Measurements from ENCODE around the gene CDK5RAP3. TPM values are rescaled to one million over a fixed set of nuclear protein-coding genes. Genes with fewer than 3 reads are reported as not detected.
A peak's percentile ranks its signal among the peaks of the same experiment; 100 is the strongest.

Gene CDK5RAP3
- total RNA-seq, 1 experiment from 2014 or later, result 149 TPM

DNA sequence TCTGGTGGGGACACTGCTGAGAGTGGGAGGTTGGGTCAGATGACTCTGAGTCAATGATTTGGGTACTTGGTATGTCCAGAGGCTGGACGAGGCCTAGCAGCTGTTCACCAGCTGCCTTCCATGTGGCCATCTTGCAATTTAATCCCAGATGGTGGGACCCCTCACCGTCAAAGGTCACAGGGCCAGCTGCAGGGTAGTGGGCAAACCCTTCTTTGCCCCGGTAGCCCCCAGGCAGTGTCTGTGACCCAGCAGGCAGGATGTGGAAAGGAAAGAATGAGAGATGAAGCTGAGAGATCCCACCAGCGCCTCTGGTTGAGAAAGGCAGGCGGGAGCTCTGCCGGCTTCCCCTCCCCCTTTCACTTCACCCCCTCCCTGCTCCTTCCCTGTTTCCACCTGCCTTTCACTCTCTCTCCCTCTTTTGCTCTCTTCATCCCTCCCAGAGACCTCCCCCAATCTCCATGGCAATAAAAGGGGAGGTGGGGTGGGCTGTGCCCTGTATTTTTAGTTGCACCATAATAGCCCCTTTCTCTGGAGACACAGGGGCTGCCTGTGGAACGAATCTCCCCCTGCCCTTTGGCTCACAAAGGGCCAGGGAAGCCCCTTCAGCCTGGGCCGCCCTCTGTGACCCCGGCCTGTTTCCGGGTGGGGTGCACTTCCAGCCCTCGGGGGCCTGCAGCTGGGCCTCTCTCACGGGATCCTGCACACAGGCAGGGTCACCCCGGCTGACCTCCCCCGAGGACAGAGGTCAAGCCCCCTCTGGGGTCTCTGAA is 20.2 kb downstream of the CDK5RAP3 start:
- Histone ChIP-seq H4K8ac (replicated peaks; ENCODE audit: insufficient read length, low read depth, low read length) (no peak overlapping the region), H3K14ac (ENCODE audit: insufficient read depth, low read length) (no peak overlapping the region), H2BK15ac (ENCODE audit: low read depth, low read length) (no peak overlapping the region), H3K27me3 (ENCODE audit: insufficient read depth, low read length) (no peaks in the 10 kb centered on the region), H4K20me1 (ENCODE audit: control insufficient read depth, insufficient read depth, insufficient read length) (no peaks in the 10 kb centered on the region), H3K4ac (ENCODE audit: low read depth, low read length) (no peak overlapping the region), H2AFZ (ENCODE audit: low read length) (no peak overlapping the region), H2AK5ac (ENCODE audit: insufficient read length, low read length) (no peak overlapping the region), H3K23ac (ENCODE audit: insufficient read length, low read depth, low read length) (no peak overlapping the region), H3K4me2 (ENCODE audit: insufficient read depth, insufficient read length, low read length) (no peak overlapping the region), H3K9ac (ENCODE audit: extremely low read depth, insufficient read length, low read length) (no peak overlapping the region), H4K91ac (ENCODE audit: insufficient read length, low read depth, low read length) (no peak overlapping the region), H3K79me2 (ENCODE audit: insufficient read depth, low read length) (no peaks in the 10 kb centered on the region), H3K27ac (ENCODE audit: insufficient read length, low read depth, low read length) (no peak overlapping the region), H3K23me2 (ENCODE audit: insufficient read length, low read depth, low read length, poor library complexity, severe bottlenecking) (peaks cover 3% of the 10 kb centered on the region), H3K56ac (ENCODE audit: insufficient read length, low read depth, low read length) (no peak overlapping the region), H3T11ph (ENCODE audit: low read length) (no peak overlapping the region), H2BK20ac (ENCODE audit: low read depth, low read length, poor library complexity, severe bottlenecking) (no peak overlapping the region), H3K79me1 (ENCODE audit: insufficient read depth, low read depth, low read length, poor library complexity, severe bottlenecking) (no peaks in the 10 kb centered on the region), H2BK5ac (ENCODE audit: insufficient read length, low read length) (no peak overlapping the region), H3K4me1 (ENCODE audit: insufficient read depth, low read length) (peaks cover 7% of the 10 kb centered on the region; the same call in 1 of the 2 replicates), H2BK120ac (ENCODE audit: low read depth, low read length, poor library complexity, severe bottlenecking) (no peak overlapping the region), H4K5ac (ENCODE audit: insufficient read length, low read depth, low read length) (no peak overlapping the region), H2BK12ac (ENCODE audit: insufficient read length, low read depth, low read length) (no peak overlapping the region), H3K18ac (ENCODE audit: insufficient read length, low read depth, low read length) (no peak overlapping the region), H3K9me3 (ENCODE audit: control insufficient read depth, low read depth, low read length) (no peaks in the 10 kb centered on the region)
- WGBS (ENCODE audit: extremely low coverage, insufficient read length, low lambda C conversion rate), result no CpG with 5 or more reads among the region's 14 CpGs
- Mint-ChIP-seq H3K4me1 (peaks cover 77 to 88% of the 10 kb centered on the region in 2 experiments), H3K27ac (peak overlapping the region in 2 of 3 experiments; percentile 63 to 85; a peak in 2 of 7 replicates), H3K4me3 (peak overlapping the region in 1 of 2 experiments; percentile 54; a peak in 1 of 5 replicates), H3K27me3 (ENCODE audit: low read depth) (peaks cover 3% of the 10 kb centered on the region), H3K36me3 (ENCODE audit: insufficient read depth in 1 of 3, low read depth in 3 of 3) (no peaks in the 10 kb centered on the region; a peak in 1 of 7 replicates), H3K9me3 (no peaks in the 10 kb centered on the region; a peak in 1 of 5 replicates)
- TF ChIP-seq, protein P1, sequence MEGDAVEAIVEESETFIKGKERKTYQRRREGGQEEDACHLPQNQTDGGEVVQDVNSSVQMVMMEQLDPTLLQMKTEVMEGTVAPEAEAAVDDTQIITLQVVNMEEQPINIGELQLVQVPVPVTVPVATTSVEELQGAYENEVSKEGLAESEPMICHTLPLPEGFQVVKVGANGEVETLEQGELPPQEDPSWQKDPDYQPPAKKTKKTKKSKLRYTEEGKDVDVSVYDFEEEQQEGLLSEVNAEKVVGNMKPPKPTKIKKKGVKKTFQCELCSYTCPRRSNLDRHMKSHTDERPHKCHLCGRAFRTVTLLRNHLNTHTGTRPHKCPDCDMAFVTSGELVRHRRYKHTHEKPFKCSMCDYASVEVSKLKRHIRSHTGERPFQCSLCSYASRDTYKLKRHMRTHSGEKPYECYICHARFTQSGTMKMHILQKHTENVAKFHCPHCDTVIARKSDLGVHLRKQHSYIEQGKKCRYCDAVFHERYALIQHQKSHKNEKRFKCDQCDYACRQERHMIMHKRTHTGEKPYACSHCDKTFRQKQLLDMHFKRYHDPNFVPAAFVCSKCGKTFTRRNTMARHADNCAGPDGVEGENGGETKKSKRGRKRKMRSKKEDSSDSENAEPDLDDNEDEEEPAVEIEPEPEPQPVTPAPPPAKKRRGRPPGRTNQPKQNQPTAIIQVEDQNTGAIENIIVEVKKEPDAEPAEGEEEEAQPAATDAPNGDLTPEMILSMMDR (conservative IDR thresholded peaks at IDR 0.05), result no peak
- peak; percentile 77 for DNase-seq
